H1 (cell line): ENCODE results near the gene TMED8.

Experiments used
- CBX8 ChIP-seq: fragments of 300-800, 300-1000 bp; sonication (generic); IDR thresholded peaks from 2 replicates; pipeline ENCODE4 v1.7.1; 2016; ENCODE audit warnings: low read depth, low read length, borderline replicate concordance
- CEBPB ChIP-seq: IDR thresholded peaks from 2 replicates; pipeline ENCODE4 v1.6.1; 2012; ENCODE audit warnings: low read depth, low read length
- CTCF ChIP-seq, 3 experiments: IDR thresholded peaks; 1 replicate in 2 of 3; 2 replicates in 1 of 3; pipeline versions ENCODE4 v1.5.1 to v1.6.1; 2011; ENCODE audit warnings: low read length in 3 of 3, mild to moderate bottlenecking in 3 of 3, inconsistent platforms in 2 of 3, low read depth in 1 of 3, moderate library complexity in 1 of 3; ENCODE audit not compliant: insufficient read depth in 1 of 3; ENCODE audit errors: control extremely low read depth in 1 of 3
- EP300 ChIP-seq, 2 experiments: IDR thresholded peaks; 1 replicate in 1 of 2; 2 replicates in 1 of 2; pipeline ENCODE4 v1.6.1; 2011 to 2012; ENCODE audit warnings: low read depth in 2 of 2, low read length in 2 of 2, mild to moderate bottlenecking in 2 of 2, borderline replicate concordance in 1 of 2, inconsistent platforms in 1 of 2, moderate library complexity in 1 of 2
- EZH2 ChIP-seq: fragments of 200-600 bp; sonication (generic); IDR thresholded peaks from 2 replicates; pipeline ENCODE4 v1.7.1; 2012; ENCODE audit warnings: low read depth, mild to moderate bottlenecking, moderate library complexity, low read length, inconsistent platforms; ENCODE audit not compliant: severe bottlenecking
- FOSL1 ChIP-seq: IDR thresholded peaks from 2 replicates; pipeline ENCODE4 v1.6.1; 2011; ENCODE audit warnings: mild to moderate bottlenecking, low read depth, low read length, moderate library complexity; ENCODE audit not compliant: insufficient read depth
- JUND ChIP-seq: IDR thresholded peaks from 2 replicates; pipeline ENCODE4 v1.6.1; 2011; ENCODE audit warnings: mild to moderate bottlenecking, improper control_type of control experiment, low read length
- RNF2 ChIP-seq: fragments of 200-900, 300-1000 bp; sonication (generic); IDR thresholded peaks from 2 replicates; pipeline ENCODE4 v1.7.1; 2016; ENCODE audit warnings: borderline replicate concordance, low read depth, mild to moderate bottlenecking, antibody characterized with exemption, low read length; ENCODE audit not compliant: poor library complexity, severe bottlenecking; ENCODE audit errors: missing control alignments
- SAP30 ChIP-seq: fragments of 300-600 bp; sonication (generic); IDR thresholded peaks from 2 replicates; pipeline ENCODE4 v1.7.1; 2012; ENCODE audit warnings: low read length, moderate library complexity, mild to moderate bottlenecking, inconsistent platforms; ENCODE audit not compliant: insufficient read depth, insufficient replicate concordance
- TAF1 ChIP-seq: IDR thresholded peaks from 2 replicates; pipeline ENCODE4 v1.6.1; 2011; ENCODE audit warnings: mild to moderate bottlenecking, low read depth, low read length

- TF ChIP-seq RNF2 (no peak), CEBPB (no peak), CTCF (IDR thresholded peaks at IDR 0.05; ENCODE audit: control extremely low read depth in 1 of 3, insufficient read depth in 1 of 3, low read depth in 1 of 3, low read length in 3 of 3) (no peak), EZH2 (no peak), SAP30 (no peak), TAF1 (no peak), JUND (no peak), FOSL1 (no peak), CBX8 (no peak), EP300 (IDR thresholded peaks at IDR 0.05; ENCODE audit: borderline replicate concordance in 1 of 2, low read depth in 2 of 2, low read length in 2 of 2) (no peak)
These were observed 33.2 kb downstream of the TMED8 start for GRCh38 chr14:77343662-77344061.
